K562 (cell line): ENCODE results near the gene CYP4B1. TPM values are rescaled to one million over a fixed set of nuclear protein-coding genes. Genes with fewer than 3 reads are reported as not detected.

Source experiments
- ATAC-seq: fragments of 200-7000 bp; cut with Tn5 transposase; 3 replicates; pipeline ENCODE4 v1.9.1; 2020; ENCODE audit warnings: moderate library complexity
- BruUV-seq: library from RNA; stranded (reverse); fragments of 400-500 nt; replicated peaks from 2 replicates; lab custom pipeline; 2021; lab: Mats Ljungman, UMichigan
- CTCF ChIA-PET: fragments of 300-600 bp; formaldehyde crosslinking; extraction: SDS; loops from one replicate; lab custom pipeline; 2021; ENCODE audit warnings: low intra/inter-chr PET ratio; lab: Yijun Ruan, JAX
- POLR2A ChIA-PET: fragments of 300-600, 350-650 bp; sonication (Branson Sonifier 250); formaldehyde crosslinking; extraction: SDS; loops from one replicate; lab custom pipeline; 2021; ENCODE audit warnings: antibody characterized with exemption, inconsistent platforms; lab: Yijun Ruan, JAX
- DNase-seq, 4 experiments: peaks; one replicate each; pipeline versions ENCODE4 v3.0.0 to v3.0.0-alpha.2; 2011 to 2018; ENCODE audit warnings: low spot score in 3 of 4, mixed read lengths in 3 of 4; ENCODE audit errors: extremely low read depth in 1 of 4
- FAIRE-seq: peaks from 2 replicates; lab custom pipeline; 2011; peaks lifted over from hg19 to GRCh38; lab: Jason Lieb, UNC
- H2AFZ ChIP-seq: 2 replicates; pipeline ENCODE4 v1.6.0; 2011; ENCODE audit warnings: low read depth, low read length, control low read depth, inconsistent platforms
- H3K27ac ChIP-seq: fragments of 200-600 bp; 3 replicates; pipeline ENCODE4 v1.8.0; 2011; ENCODE audit warnings: low read depth, mild to moderate bottlenecking, control low read depth, inconsistent platforms, low read length, moderate library complexity, mixed read lengths; ENCODE audit errors: extremely low read depth
- H3K27me3 ChIP-seq, 2 experiments: fragments of 300-600 bp in 1 of 2; 2 replicates in 1 of 2; 3 replicates in 1 of 2; pipeline versions ENCODE4 v1.6.0 to v1.8.0; 2011; ENCODE audit warnings: inconsistent platforms in 2 of 2, low read length in 2 of 2, mild to moderate bottlenecking in 1 of 2, mixed read lengths in 1 of 2, moderate library complexity in 1 of 2; ENCODE audit not compliant: control insufficient read depth in 2 of 2, insufficient read depth in 2 of 2
- H3K36me3 ChIP-seq: fragments of 300-600 bp; 3 replicates; pipeline ENCODE4 v1.8.0; 2011; ENCODE audit warnings: mild to moderate bottlenecking, low read length, inconsistent platforms; ENCODE audit not compliant: control insufficient read depth, insufficient read depth
- H3K4me1 ChIP-seq, 2 experiments: fragments of 200-600 bp in 1 of 2; replicated peaks in 1 of 2; 2 replicates in 1 of 2; 3 replicates in 1 of 2; pipeline versions ENCODE4 v1.5.1 to v1.8.0; 2011; ENCODE audit warnings: inconsistent platforms in 2 of 2, low read length in 2 of 2, mild to moderate bottlenecking in 1 of 2, mixed read lengths in 1 of 2, moderate library complexity in 1 of 2; ENCODE audit not compliant: control insufficient read depth in 2 of 2, insufficient read depth in 2 of 2
- H3K4me2 ChIP-seq: 2 replicates; pipeline ENCODE4 v1.6.1; 2011; ENCODE audit warnings: low read length, control low read depth, inconsistent platforms, mixed read lengths; ENCODE audit not compliant: insufficient read depth
- H3K4me3 ChIP-seq: fragments of 200-600 bp; sonication (generic), shearing (Covaris generic); 2 replicates; pipeline ENCODE4 v1.5.1; 2016; ENCODE audit warnings: control low read depth, inconsistent platforms
- H3K79me2 ChIP-seq: fragments of 200-600 bp; 3 replicates; pipeline ENCODE4 v1.8.0; 2011; ENCODE audit warnings: low read length, inconsistent platforms; ENCODE audit not compliant: control insufficient read depth, insufficient read depth
- H3K9ac ChIP-seq, 2 experiments: 2 replicates each; pipeline versions ENCODE4 v1.6.0 to v1.6.1; 2011; ENCODE audit warnings: low read depth in 2 of 2, low read length in 2 of 2, control low read depth in 1 of 2, inconsistent platforms in 1 of 2, mild to moderate bottlenecking in 1 of 2, mixed read lengths in 1 of 2; ENCODE audit not compliant: insufficient read depth in 1 of 2
- H3K9me1 ChIP-seq: one replicate; pipeline ENCODE4 v1.6.0; 2011; ENCODE audit warnings: inconsistent platforms, mild to moderate bottlenecking, low read length, moderate library complexity; ENCODE audit not compliant: control insufficient read depth, insufficient read depth
- H3K9me3 ChIP-seq: replicated peaks from 2 replicates; pipeline ENCODE4 v1.5.1; 2011; ENCODE audit warnings: low read depth, low read length, inconsistent platforms; ENCODE audit not compliant: control insufficient read depth, insufficient read depth
- H4K20me1 ChIP-seq: replicated peaks from 2 replicates; pipeline ENCODE4 v1.6.1; 2011; ENCODE audit warnings: low read length, inconsistent platforms, mixed read lengths; ENCODE audit not compliant: control insufficient read depth, insufficient read depth
- BRF1 ChIP-seq: IDR thresholded peaks from 3 replicates; pipeline ENCODE4 v1.6.1; 2011; ENCODE audit warnings: borderline replicate concordance, mild to moderate bottlenecking; ENCODE audit not compliant: insufficient read length; ENCODE audit errors: extremely low read depth
- CHD4 ChIP-seq: fragments of 200-600 bp; sonication (generic); IDR thresholded peaks from 3 replicates; pipeline ENCODE4 v1.6.1; 2012; ENCODE audit warnings: low read depth, mild to moderate bottlenecking, mixed read lengths, low read length, inconsistent platforms; ENCODE audit not compliant: insufficient read depth, insufficient replicate concordance, poor library complexity, severe bottlenecking
- ELF4 ChIP-seq: fragments of 450-650 bp; formaldehyde crosslinking; IDR thresholded peaks from 2 replicates; pipeline ENCODE4 v1.4.0; 2022; ENCODE audit warnings: missing genetic modification characterization
- HDAC3 ChIP-seq: fragments of 450-650 bp; IDR thresholded peaks from 2 replicates; pipeline ENCODE4 v1.6.1; 2018; ENCODE audit warnings: borderline replicate concordance, mild to moderate bottlenecking, moderate library complexity; ENCODE audit not compliant: partially characterized antibody
- SP2 ChIP-seq: IDR thresholded peaks from 2 replicates; pipeline ENCODE4 v1.6.1; 2011; ENCODE audit warnings: mild to moderate bottlenecking, low read depth, low read length, moderate library complexity; ENCODE audit not compliant: poor library complexity, severe bottlenecking; ENCODE audit errors: extremely low read depth
- ZC3H8 ChIP-seq: fragments of 450-650 bp; IDR thresholded peaks from 2 replicates; pipeline ENCODE4 v1.6.1; 2017
- ZNF445 ChIP-seq: fragments of 250-450 bp; sonication (Bioruptor Pico); IDR thresholded peaks from 2 replicates; pipeline ENCODE4 v1.4.0; 2020; ENCODE audit warnings: low read depth, mild to moderate bottlenecking, moderate library complexity
- ZNF695 ChIP-seq: fragments of 450-650 bp; formaldehyde crosslinking; IDR thresholded peaks from 2 replicates; pipeline ENCODE4 v1.4.0; 2020; ENCODE audit warnings: mild to moderate bottlenecking, moderate library complexity
- ZNF696 ChIP-seq: fragments of 250-450 bp; sonication (Bioruptor Pico); conservative IDR thresholded peaks from 2 replicates; pipeline ENCODE4 v1.4.0; 2020; ENCODE audit warnings: mild to moderate bottlenecking, moderate library complexity
- WGBS: fragments of 100-300 bp; shearing (Covaris generic); methylation state at CpG from one replicate; pipeline ENCODE4 v1.1.6; 2016; ENCODE audit warnings: low coverage, mixed read lengths; ENCODE audit not compliant: insufficient coverage; ENCODE audit errors: missing lambda C conversion rate; 5-methylcytosine and 5-hydroxymethylcytosine counted together
- in situ Hi-C: fragments of 300-500 bp; cut with MboI; formaldehyde crosslinking; loops from 4 replicates; pipeline ENCODE4 v1.15.0; 2018; ENCODE audit warnings: inconsistent platforms, mixed read lengths
- intact Hi-C: fragments of 100-400 bp; cut with micrococcal nuclease; formaldehyde crosslinking; loops from 2 replicates; pipeline ENCODE4 v1.14.2; 2022
- polyA plus RNA-seq, 8 experiments: library from polyadenylated mRNA; depleted of rRNA in 4 of 8; stranded (reverse) in 5 of 8; unstranded in 3 of 8; fragments of >200 nt; fragmentation: Nextera tagmentation in 2 of 8; fragmentation: Illumina TruSeq in 1 of 8; extraction: Ambion mirVana in 2 of 8; extraction: Trizol in 1 of 8; gene quantifications; 2 replicates each; pipeline versions ENCODE4 v1.2.1 to v1.2.3, GENCODE V29; 2011 to 2014; ENCODE audit warnings: inconsistent platforms in 1 of 8, missing spikeins in 1 of 8
- total RNA-seq, 7 experiments: library from RNA; depleted of rRNA in 6 of 7; stranded (reverse); fragments of >200 nt in 6 of 7; fragmentation: Illumina TruSeq in 2 of 7; extraction: Trizol in 2 of 7; gene quantifications; 2 replicates each; pipeline versions ENCODE4 v1.2.1 to v1.2.3, GENCODE V29; 2011 to 2021; ENCODE audit warnings: low replicate concordance in 1 of 7
- TF ChIP-seq, protein P1 (sequence below): fragments of 250-450 bp; sonication (Bioruptor Pico); IDR thresholded peaks from 2 replicates; pipeline ENCODE4 v1.5.0; 2021
- TF ChIP-seq, protein P2 (sequence below): fragments of 450-650 bp; formaldehyde crosslinking; IDR thresholded peaks from 2 replicates; pipeline ENCODE4 v1.4.0; 2022; ENCODE audit warnings: missing genetic modification characterization
- TF ChIP-seq, protein P3 (sequence below), 2 experiments: fragments of 450-650 bp in 1 of 2; IDR thresholded peaks; 2 replicates each; pipeline ENCODE4 v1.6.1; 2011 to 2017; ENCODE audit warnings: low read depth in 2 of 2, antibody characterized with exemption in 1 of 2, borderline replicate concordance in 1 of 2, low read length in 1 of 2, mild to moderate bottlenecking in 1 of 2, mixed read lengths in 1 of 2; ENCODE audit not compliant: control insufficient read depth in 1 of 2
- TF ChIP-seq, protein P4 (sequence below): fragments of 250-450 bp; sonication (Bioruptor Pico); IDR thresholded peaks from 2 replicates; pipeline ENCODE4 v1.4.0; 2020; ENCODE audit warnings: mild to moderate bottlenecking, moderate library complexity

CYP4B1 gene
- total and polyA plus RNA-seq, 9 of the 15 experiments (the other 6 are each of a cell fraction or from before 2014, with no cell fraction given) = 0.69 TPM; not detected in 8

DNA sequence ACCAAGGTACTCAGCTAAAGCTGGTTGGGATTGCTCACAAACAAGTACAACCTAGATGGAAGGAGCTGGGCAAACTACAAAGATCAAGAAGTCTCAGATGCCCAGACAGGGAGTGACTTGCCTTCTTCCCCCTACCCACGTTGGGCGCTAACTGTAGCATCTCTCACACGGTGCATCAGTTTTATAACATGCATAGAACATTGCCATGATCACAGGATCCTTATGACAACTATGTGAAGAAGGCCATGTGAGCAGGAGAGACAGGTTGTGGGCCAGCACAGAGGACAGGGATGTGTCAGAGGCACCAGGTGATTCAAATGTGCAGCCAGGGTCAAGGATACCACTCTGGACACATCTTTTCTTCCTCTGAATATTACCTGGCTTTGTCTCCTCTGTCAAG, 28.3 kb upstream of the CYP4B1 start:
- TF ChIP-seq SP2 (no peak), CHD4 (no peak), ZNF696 (CRISPR knock-in tag) (no peak), ZNF445 (CRISPR knock-in tag) (no peak), ELF4 (CRISPR knock-in tag) (no peak), HDAC3 (no peak), ZNF695 (CRISPR knock-in tag) (no peak), ZC3H8 (no peak), BRF1 (no peak)
- TF ChIP-seq, protein P1, sequence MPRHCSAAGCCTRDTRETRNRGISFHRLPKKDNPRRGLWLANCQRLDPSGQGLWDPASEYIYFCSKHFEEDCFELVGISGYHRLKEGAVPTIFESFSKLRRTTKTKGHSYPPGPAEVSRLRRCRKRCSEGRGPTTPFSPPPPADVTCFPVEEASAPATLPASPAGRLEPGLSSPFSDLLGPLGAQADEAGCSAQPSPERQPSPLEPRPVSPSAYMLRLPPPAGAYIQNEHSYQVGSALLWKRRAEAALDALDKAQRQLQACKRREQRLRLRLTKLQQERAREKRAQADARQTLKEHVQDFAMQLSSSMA (CRISPR knock-in tag) = no peak
- TF ChIP-seq, protein P2, sequence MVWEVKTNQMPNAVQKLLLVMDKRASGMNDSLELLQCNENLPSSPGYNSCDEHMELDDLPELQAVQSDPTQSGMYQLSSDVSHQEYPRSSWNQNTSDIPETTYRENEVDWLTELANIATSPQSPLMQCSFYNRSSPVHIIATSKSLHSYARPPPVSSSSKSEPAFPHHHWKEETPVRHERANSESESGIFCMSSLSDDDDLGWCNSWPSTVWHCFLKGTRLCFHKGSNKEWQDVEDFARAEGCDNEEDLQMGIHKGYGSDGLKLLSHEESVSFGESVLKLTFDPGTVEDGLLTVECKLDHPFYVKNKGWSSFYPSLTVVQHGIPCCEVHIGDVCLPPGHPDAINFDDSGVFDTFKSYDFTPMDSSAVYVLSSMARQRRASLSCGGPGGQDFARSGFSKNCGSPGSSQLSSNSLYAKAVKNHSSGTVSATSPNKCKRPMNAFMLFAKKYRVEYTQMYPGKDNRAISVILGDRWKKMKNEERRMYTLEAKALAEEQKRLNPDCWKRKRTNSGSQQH = no peak
- TF ChIP-seq, protein P3, sequence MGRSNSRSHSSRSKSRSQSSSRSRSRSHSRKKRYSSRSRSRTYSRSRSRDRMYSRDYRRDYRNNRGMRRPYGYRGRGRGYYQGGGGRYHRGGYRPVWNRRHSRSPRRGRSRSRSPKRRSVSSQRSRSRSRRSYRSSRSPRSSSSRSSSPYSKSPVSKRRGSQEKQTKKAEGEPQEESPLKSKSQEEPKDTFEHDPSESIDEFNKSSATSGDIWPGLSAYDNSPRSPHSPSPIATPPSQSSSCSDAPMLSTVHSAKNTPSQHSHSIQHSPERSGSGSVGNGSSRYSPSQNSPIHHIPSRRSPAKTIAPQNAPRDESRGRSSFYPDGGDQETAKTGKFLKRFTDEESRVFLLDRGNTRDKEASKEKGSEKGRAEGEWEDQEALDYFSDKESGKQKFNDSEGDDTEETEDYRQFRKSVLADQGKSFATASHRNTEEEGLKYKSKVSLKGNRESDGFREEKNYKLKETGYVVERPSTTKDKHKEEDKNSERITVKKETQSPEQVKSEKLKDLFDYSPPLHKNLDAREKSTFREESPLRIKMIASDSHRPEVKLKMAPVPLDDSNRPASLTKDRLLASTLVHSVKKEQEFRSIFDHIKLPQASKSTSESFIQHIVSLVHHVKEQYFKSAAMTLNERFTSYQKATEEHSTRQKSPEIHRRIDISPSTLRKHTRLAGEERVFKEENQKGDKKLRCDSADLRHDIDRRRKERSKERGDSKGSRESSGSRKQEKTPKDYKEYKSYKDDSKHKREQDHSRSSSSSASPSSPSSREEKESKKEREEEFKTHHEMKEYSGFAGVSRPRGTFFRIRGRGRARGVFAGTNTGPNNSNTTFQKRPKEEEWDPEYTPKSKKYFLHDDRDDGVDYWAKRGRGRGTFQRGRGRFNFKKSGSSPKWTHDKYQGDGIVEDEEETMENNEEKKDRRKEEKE (IDR thresholded peaks at IDR 0.05; ENCODE audit: borderline replicate concordance in 1 of 2, control insufficient read depth in 1 of 2, low read depth in 2 of 2, low read length in 1 of 2) = no peak
- TF ChIP-seq, protein P4, sequence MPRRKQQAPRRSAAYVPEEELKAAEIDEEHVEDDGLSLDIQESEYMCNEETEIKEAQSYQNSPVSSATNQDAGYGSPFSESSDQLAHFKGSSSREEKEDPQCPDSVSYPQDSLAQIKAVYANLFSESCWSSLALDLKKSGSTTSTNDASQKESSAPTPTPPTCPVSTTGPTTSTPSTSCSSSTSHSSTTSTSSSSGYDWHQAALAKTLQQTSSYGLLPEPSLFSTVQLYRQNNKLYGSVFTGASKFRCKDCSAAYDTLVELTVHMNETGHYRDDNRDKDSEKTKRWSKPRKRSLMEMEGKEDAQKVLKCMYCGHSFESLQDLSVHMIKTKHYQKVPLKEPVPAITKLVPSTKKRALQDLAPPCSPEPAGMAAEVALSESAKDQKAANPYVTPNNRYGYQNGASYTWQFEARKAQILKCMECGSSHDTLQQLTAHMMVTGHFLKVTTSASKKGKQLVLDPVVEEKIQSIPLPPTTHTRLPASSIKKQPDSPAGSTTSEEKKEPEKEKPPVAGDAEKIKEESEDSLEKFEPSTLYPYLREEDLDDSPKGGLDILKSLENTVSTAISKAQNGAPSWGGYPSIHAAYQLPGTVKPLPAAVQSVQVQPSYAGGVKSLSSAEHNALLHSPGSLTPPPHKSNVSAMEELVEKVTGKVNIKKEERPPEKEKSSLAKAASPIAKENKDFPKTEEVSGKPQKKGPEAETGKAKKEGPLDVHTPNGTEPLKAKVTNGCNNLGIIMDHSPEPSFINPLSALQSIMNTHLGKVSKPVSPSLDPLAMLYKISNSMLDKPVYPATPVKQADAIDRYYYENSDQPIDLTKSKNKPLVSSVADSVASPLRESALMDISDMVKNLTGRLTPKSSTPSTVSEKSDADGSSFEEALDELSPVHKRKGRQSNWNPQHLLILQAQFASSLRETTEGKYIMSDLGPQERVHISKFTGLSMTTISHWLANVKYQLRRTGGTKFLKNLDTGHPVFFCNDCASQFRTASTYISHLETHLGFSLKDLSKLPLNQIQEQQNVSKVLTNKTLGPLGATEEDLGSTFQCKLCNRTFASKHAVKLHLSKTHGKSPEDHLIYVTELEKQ (CRISPR knock-in tag) = no peak
- TF ChIP-seq, all 486 proteins: peak for 0
- no peaks in the 10 kb centered on the region for H3K79me2 ChIP-seq
- no peak overlapping the region for H3K9ac ChIP-seq
- no TSS peak for BruUV-seq
- H4K20me1 ChIP-seq = no peaks in the 10 kb centered on the region
- POLR2A ChIA-PET = no interaction called here
- no peak overlapping the region for H2AFZ ChIP-seq
- intact Hi-C loops (no loop called here), in situ Hi-C loops (no loop called here)
- H3K9me1 ChIP-seq = no peaks in the 10 kb centered on the region
- H3K9me3 ChIP-seq = no peaks in the 10 kb centered on the region; the same call in 1 of the 2 replicates
- 0% methylated on average over 3 of the region's 3 CpGs for WGBS
- FAIRE-seq = no peak
- H3K4me2 ChIP-seq = no peak overlapping the region
- ATAC-seq = no peak
- no peak for DNase-seq
- no peak overlapping the region for H3K4me3 ChIP-seq
- H3K36me3 ChIP-seq = no peaks in the 10 kb centered on the region
- no peaks in the 10 kb centered on the region for H3K4me1 ChIP-seq
- CTCF ChIA-PET = no interaction called here
- H3K27me3 ChIP-seq = no peaks in the 10 kb centered on the region; a peak in 1 of 5 replicates
- no peak overlapping the region for H3K27ac ChIP-seq
